HFF-Myc (cell line): ENCODE measurements around the gene ANGPTL2.

Experiments
- DNase-seq: peaks from one replicate; pipeline ENCODE4 v3.0.0-alpha.2; 2011; ENCODE audit warnings: low read depth; ENCODE audit errors: extremely low read depth
- H3K4me3 ChIP-seq: replicated peaks from 2 replicates; pipeline ENCODE4 v1.5.1; 2011; ENCODE audit warnings: low read depth, mild to moderate bottlenecking, control low read depth, low read length
- CTCF ChIP-seq: IDR thresholded peaks from 2 replicates; pipeline ENCODE4 v1.5.1; 2012; ENCODE audit warnings: mild to moderate bottlenecking, low read depth, low read length, control low read depth; ENCODE audit errors: missing control alignments

ANGPTL2 gene

GRCh38 chr9:127116957-127117356 lies 5.5 kb downstream of the ANGPTL2 start:
- no peak for TF ChIP-seq CTCF
- H3K4me3 ChIP-seq: no peak overlapping the region
- DNase-seq: no peak

- no peak for DNase-seq
- H3K4me3 ChIP-seq: no peak overlapping the region
- TF ChIP-seq CTCF: no peak
Measured at GRCh38 chr9:127116088-127116726, 6.2 kb downstream of the ANGPTL2 start.

- no peak for DNase-seq
- TF ChIP-seq CTCF: no peak
Measured at GRCh38 chr9:127114606-127115005, 7.8 kb downstream of the ANGPTL2 start.

GRCh38 chr9:127113191-127113972 lies 9.1 kb downstream of the ANGPTL2 start:
- TF ChIP-seq CTCF: no peak
- no peak overlapping the region for H3K4me3 ChIP-seq
- no peak for DNase-seq

More at GRCh38 chr9:127114606-127115005, 7.8 kb downstream of the ANGPTL2 start:
- no peak overlapping the region for H3K4me3 ChIP-seq

- TF ChIP-seq CTCF: no peak
- DNase-seq: no peak
- no peak overlapping the region for H3K4me3 ChIP-seq
Measured at GRCh38 chr9:127112735-127113161, 9.7 kb downstream of the ANGPTL2 start.

GRCh38 chr9:127112056-127112455 lies 10.4 kb downstream of the ANGPTL2 start:
- no peak overlapping the region for H3K4me3 ChIP-seq

More at GRCh38 chr9:127112056-127112455, 10.4 kb downstream of the ANGPTL2 start:
- no peak for DNase-seq
- TF ChIP-seq CTCF: no peak
